Fibroblast of lung (primary cell): ENCODE data around the gene SFT2D3.

Experiments
- EZH2 ChIP-seq: IDR thresholded peaks from 2 replicates; pipeline ENCODE4 v1.5.1; 2012; ENCODE audit warnings: low read length, control low read depth, mild to moderate bottlenecking; ENCODE audit errors: missing control alignments
- TF ChIP-seq, protein P1 (sequence below), 2 donors: IDR thresholded peaks in 1 of 2; conservative IDR thresholded peaks in 1 of 2; 1 replicate in 1 of 2; 2 replicates in 1 of 2; pipeline ENCODE4 v1.5.1; 2011 to 2012; ENCODE audit warnings: low read length in 2 of 2, control low read depth in 1 of 2, inconsistent platforms in 1 of 2, low read depth in 1 of 2, mild to moderate bottlenecking in 1 of 2

DNA sequence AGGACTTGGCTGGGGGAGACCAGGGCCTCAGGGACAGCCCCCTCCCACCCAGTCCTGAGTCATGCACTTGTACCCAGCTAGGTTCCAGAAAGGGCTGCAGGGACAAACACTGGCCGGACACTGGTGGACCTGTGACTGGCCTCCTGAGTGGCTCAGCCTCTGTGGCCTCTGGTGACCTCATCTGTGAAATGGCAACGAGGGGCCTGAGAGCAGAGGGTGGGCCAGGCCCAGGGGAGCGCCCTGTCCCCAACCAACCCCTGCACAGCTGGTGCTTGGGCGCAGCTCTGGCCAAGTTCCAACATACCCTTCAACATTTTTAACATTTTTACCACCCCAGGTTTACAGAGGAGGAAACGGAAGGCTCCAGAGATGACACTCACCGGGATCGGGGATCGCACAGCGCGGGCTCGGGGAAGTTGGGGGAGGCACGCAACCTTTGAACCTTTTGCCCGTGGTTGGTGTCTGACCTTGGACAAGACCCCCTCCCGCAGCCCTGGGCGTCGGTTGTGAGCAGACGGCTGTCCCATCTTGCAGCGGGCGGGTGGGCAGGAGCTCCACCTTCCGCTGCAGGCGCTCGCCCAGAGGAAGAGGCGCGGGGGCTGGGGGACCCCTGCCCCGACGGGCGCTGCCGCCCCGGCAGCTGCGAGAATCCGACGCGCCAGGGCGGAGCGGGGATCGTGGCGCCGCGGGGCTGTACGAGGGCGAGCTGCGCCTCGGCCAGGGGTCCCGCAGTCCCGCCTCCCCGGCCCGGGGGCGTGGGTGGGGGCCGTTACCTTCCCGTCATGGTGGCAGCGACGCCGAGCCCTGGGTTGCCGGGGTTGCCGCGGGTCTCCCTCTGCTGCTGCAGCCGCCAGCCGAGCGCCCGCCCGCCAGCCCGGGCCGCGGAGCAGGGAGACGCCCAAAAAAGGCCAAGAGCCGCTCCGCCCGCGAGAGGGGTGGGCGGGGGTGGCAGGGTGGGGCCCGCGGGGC lies 26.8 kb upstream of the SFT2D3 start:
- TF ChIP-seq, protein P1, sequence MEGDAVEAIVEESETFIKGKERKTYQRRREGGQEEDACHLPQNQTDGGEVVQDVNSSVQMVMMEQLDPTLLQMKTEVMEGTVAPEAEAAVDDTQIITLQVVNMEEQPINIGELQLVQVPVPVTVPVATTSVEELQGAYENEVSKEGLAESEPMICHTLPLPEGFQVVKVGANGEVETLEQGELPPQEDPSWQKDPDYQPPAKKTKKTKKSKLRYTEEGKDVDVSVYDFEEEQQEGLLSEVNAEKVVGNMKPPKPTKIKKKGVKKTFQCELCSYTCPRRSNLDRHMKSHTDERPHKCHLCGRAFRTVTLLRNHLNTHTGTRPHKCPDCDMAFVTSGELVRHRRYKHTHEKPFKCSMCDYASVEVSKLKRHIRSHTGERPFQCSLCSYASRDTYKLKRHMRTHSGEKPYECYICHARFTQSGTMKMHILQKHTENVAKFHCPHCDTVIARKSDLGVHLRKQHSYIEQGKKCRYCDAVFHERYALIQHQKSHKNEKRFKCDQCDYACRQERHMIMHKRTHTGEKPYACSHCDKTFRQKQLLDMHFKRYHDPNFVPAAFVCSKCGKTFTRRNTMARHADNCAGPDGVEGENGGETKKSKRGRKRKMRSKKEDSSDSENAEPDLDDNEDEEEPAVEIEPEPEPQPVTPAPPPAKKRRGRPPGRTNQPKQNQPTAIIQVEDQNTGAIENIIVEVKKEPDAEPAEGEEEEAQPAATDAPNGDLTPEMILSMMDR (conservative IDR thresholded peaks at IDR 0.05 in 1 of 2, IDR thresholded peaks at IDR 0.05 in 1 of 2; ENCODE audit: low read depth in 1 of 2, low read length in 2 of 2) = no peak
- peak; percentile 57 for TF ChIP-seq EZH2
